Hepatocyte (in vitro differentiated cells): ENCODE results near the gene TBXAS1. TPM values are rescaled to one million over a fixed set of nuclear protein-coding genes. Genes with fewer than 3 reads are reported as not detected.

Experiments used
- DNase-seq: peaks from one replicate; pipeline ENCODE4 v3.0.0-alpha.2; 2016; ENCODE audit warnings: low spot score
- H2AFZ ChIP-seq: fragments of 200-600 bp; sonication (generic); 2 replicates; pipeline ENCODE4 v1.6.0; 2016; ENCODE audit warnings: antibody characterized with exemption, mild to moderate bottlenecking
- H3K27ac ChIP-seq: fragments of 200-600 bp; sonication (generic); 2 replicates; pipeline ENCODE4 v1.5.1; 2016; ENCODE audit warnings: mild to moderate bottlenecking
- H3K27me3 ChIP-seq: fragments of 200-600 bp; sonication (generic); 2 replicates; pipeline ENCODE4 v1.6.1; 2016
- H3K36me3 ChIP-seq: fragments of 200-600 bp; sonication (generic); replicated peaks from 2 replicates; pipeline ENCODE4 v1.5.1; 2016; ENCODE audit warnings: low read depth; ENCODE audit not compliant: insufficient read depth
- H3K4me1 ChIP-seq: fragments of 200-600 bp; sonication (generic); 2 replicates; pipeline ENCODE4 v1.5.1; 2016; ENCODE audit warnings: mild to moderate bottlenecking, moderate library complexity; ENCODE audit not compliant: insufficient read depth
- H3K4me2 ChIP-seq: fragments of 200-600 bp; sonication (generic); 2 replicates; pipeline ENCODE4 v1.6.0; 2016
- H3K4me3 ChIP-seq: fragments of 200-600 bp; sonication (generic); 2 replicates; pipeline ENCODE4 v1.5.1; 2016; ENCODE audit warnings: mild to moderate bottlenecking
- H3K79me2 ChIP-seq: fragments of 200-600 bp; sonication (generic); 2 replicates; pipeline ENCODE4 v1.6.0; 2017; ENCODE audit warnings: mild to moderate bottlenecking
- H3K9me2 ChIP-seq: fragments of 200-600 bp; sonication (generic); replicated peaks from 2 replicates; pipeline ENCODE4 v1.6.0; 2017; ENCODE audit warnings: mild to moderate bottlenecking; ENCODE audit not compliant: insufficient read depth
- H3K9me3 ChIP-seq: fragments of 200-600 bp; sonication (generic); 2 replicates; pipeline ENCODE4 v1.5.1; 2016; ENCODE audit warnings: low read depth, mild to moderate bottlenecking
- H4K20me1 ChIP-seq: fragments of 200-600 bp; sonication (generic); 2 replicates; pipeline ENCODE4 v1.6.0; 2016; ENCODE audit warnings: mild to moderate bottlenecking; ENCODE audit not compliant: insufficient read depth, poor library complexity, severe bottlenecking
- EZH2 ChIP-seq: fragments of 200-600 bp; sonication (generic); IDR thresholded peaks from 2 replicates; pipeline ENCODE4 v1.6.1; 2016; ENCODE audit warnings: antibody characterized with exemption, mild to moderate bottlenecking, borderline replicate concordance
- EZH2phosphoT487 ChIP-seq: fragments of 200-600 bp; sonication (generic); IDR thresholded peaks from one replicate; pipeline ENCODE4 v1.6.1; 2018; ENCODE audit warnings: antibody characterized with exemption, mild to moderate bottlenecking, low read depth, moderate library complexity; ENCODE audit not compliant: unreplicated experiment, severe bottlenecking
- WGBS: methylation state at CpG from one replicate; pipeline ENCODE4 v1.1.6; 2016; ENCODE audit warnings: low lambda C conversion rate; ENCODE audit errors: missing lambda C conversion rate; 5-methylcytosine and 5-hydroxymethylcytosine counted together
- polyA plus RNA-seq: library from polyadenylated mRNA; unstranded; fragments of >200 nt; fragmentation: Nextera tagmentation; extraction: Ambion mirVana; gene quantifications from 2 replicates; pipeline ENCODE4 v1.2.1, GENCODE V29; 2016
- total RNA-seq: library from RNA; depleted of rRNA; stranded (reverse); fragments of >200 nt; gene quantifications from 2 replicates; pipeline ENCODE4 v1.2.3, GENCODE V29; 2014
- TF ChIP-seq, protein P1 (sequence below): fragments of 200-600 bp; sonication (generic); IDR thresholded peaks from 2 replicates; pipeline ENCODE4 v1.5.1; 2016; ENCODE audit warnings: antibody characterized with exemption, mild to moderate bottlenecking; ENCODE audit not compliant: poor library complexity

TBXAS1 gene
- total and polyA plus RNA-seq, 2 experiments from 2014 or later = 3.9 to 11.5 TPM

DNA sequence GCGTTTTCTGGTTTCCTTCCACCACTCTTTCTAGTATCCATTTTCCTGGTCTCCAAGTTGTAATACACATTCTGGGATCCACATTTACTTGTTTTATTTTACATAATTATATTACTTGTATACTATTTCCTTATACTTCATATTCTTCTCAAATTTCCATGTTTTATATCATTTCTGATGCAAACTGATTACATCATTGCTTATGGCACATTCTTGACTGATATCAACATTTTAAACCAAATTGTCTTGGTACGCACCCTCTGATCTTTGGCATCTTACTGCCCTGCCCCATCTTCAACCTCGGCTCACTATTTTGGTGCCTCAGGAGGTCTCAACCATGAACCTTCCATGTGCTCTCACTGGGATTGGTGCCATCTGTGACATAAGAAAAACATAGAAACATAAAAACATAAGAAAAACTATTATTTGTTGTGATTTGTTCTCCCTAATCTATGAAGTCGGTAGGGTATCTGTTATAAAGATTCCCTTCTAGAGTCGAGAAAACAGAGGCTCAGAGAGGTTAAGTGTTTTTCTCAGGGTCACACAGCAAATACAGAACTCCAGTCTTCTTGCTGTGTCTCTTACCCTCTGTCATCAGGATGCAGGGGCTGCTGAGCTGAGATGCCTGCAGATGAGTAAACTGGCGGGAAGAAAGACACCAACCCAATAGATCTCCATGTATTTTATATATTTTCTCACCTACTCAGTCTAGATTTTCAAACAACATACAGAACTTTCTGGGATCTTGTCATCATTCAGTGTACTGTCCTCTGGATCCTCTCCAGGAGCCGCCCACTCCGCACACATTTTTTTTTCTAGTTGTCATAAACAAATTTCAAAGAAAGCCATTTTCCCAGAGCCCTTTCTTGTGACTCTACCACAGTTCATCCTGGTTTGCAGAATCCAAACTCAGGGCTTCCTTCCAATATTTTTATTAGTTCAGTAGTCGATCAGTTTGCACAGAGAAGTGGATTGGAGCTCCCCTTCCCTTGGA is 154.2 kb downstream of the TBXAS1 start:
- 86% methylated on average over 9 of the region's 9 CpGs for WGBS
- TF ChIP-seq EZH2phosphoT487 = no peak
- TF ChIP-seq, protein P1, sequence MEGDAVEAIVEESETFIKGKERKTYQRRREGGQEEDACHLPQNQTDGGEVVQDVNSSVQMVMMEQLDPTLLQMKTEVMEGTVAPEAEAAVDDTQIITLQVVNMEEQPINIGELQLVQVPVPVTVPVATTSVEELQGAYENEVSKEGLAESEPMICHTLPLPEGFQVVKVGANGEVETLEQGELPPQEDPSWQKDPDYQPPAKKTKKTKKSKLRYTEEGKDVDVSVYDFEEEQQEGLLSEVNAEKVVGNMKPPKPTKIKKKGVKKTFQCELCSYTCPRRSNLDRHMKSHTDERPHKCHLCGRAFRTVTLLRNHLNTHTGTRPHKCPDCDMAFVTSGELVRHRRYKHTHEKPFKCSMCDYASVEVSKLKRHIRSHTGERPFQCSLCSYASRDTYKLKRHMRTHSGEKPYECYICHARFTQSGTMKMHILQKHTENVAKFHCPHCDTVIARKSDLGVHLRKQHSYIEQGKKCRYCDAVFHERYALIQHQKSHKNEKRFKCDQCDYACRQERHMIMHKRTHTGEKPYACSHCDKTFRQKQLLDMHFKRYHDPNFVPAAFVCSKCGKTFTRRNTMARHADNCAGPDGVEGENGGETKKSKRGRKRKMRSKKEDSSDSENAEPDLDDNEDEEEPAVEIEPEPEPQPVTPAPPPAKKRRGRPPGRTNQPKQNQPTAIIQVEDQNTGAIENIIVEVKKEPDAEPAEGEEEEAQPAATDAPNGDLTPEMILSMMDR = no peak
- no peak for TF ChIP-seq EZH2
- H3K27me3 ChIP-seq = no peaks in the 10 kb centered on the region
- no peaks in the 10 kb centered on the region for H3K36me3 ChIP-seq
- no peak overlapping the region for H3K4me3 ChIP-seq
- no peak overlapping the region for H2AFZ ChIP-seq
- no peak overlapping the region for H3K27ac ChIP-seq
- DNase-seq = no peak
- no peaks in the 10 kb centered on the region for H4K20me1 ChIP-seq
- H3K4me1 ChIP-seq = no peaks in the 10 kb centered on the region
- no peaks in the 10 kb centered on the region for H3K9me2 ChIP-seq
- no peak overlapping the region for H3K4me2 ChIP-seq
- H3K79me2 ChIP-seq = no peaks in the 10 kb centered on the region
- no peaks in the 10 kb centered on the region for H3K9me3 ChIP-seq

DNA sequence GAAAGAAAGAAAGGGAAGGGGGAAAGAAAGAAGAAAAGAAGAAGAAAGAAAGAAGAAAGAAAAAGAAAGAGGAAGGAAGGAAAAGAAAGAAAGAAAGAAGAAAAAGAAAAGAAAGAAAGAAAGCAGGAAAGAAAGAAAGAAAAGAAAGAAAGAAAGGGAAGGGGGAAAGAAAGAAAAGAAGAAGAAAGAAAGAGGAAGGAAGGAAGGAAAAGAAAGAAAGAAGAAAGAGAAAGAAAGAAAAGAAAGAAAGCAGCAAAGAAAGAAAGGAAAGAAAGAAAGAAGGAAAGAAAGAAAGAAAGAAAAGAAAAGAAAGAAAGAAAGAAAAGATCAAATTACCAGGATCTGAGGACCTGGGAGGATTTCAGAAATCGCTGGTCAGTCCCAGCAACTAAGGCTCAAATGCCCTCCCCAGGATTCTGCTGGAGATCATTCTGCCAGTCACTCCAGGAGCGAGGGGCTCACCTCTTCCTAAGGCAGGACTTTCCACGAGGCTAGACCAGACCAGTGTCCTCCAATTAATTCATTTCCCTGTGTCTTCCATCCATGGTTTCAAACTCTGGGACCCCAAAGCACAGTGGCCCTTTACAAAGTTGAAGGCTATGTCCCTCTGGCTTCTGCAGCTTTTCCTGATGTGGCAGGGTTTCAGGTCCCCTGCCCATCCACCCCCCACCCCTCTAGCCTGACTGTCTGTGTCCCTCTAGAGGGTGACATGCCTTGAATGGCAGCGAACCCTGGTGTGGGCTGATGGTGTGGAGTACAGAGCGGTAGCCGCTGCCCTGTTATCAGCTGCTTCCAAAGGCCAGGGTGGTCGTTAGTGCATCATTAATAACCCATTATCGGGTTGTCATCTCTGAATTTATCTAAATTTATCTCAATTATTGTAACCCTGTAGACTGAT is 155.8 kb downstream of the TBXAS1 start:
- H3K79me2 ChIP-seq = no peaks in the 10 kb centered on the region
- no peak overlapping the region for H3K4me2 ChIP-seq
- H3K27me3 ChIP-seq = no peaks in the 10 kb centered on the region
- no peaks in the 10 kb centered on the region for H3K36me3 ChIP-seq
- no peaks in the 10 kb centered on the region for H3K4me1 ChIP-seq
- H3K27ac ChIP-seq = no peak overlapping the region
- TF ChIP-seq, protein P1 = no peak
- TF ChIP-seq EZH2 = no peak
- no peaks in the 10 kb centered on the region for H3K9me3 ChIP-seq
- H2AFZ ChIP-seq = no peak overlapping the region
- DNase-seq = no peak
- no peaks in the 10 kb centered on the region for H4K20me1 ChIP-seq
- WGBS = 79% methylated on average over 8 of the region's 8 CpGs
- H3K4me3 ChIP-seq = no peak overlapping the region
- H3K9me2 ChIP-seq = no peaks in the 10 kb centered on the region

DNA sequence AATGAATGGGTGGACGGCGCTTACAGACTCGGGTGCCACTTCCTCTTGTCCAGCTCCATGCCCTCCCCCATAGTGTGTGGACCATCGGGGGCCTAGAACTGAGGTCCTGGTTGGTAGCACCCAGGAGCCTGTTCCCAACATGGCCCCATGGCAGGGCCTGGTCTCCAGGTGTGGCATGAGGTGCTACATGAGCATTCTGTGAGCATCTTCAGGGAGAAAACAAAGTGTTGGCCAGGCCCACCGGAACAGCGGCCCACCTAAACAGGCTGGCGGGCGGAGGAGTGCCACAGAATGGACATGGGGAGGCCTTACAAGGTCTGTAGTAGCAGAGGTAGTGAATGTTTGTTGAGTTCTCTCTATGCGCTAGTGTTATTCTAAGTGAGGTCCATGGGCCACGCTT is 156.7 kb downstream of the TBXAS1 start:
- no peaks in the 10 kb centered on the region for H3K9me2 ChIP-seq
- H2AFZ ChIP-seq = no peak overlapping the region
- TF ChIP-seq EZH2 (no peak), EZH2phosphoT487 (no peak)
- TF ChIP-seq, protein P1 = no peak
- no peak overlapping the region for H3K4me3 ChIP-seq
- no peaks in the 10 kb centered on the region for H3K4me1 ChIP-seq
- H4K20me1 ChIP-seq = no peaks in the 10 kb centered on the region
- H3K27me3 ChIP-seq = no peaks in the 10 kb centered on the region
- H3K36me3 ChIP-seq = no peaks in the 10 kb centered on the region
- 98% methylated on average over 10 of the region's 10 CpGs for WGBS
- DNase-seq = no peak
- no peak overlapping the region for H3K4me2 ChIP-seq
- no peak overlapping the region for H3K27ac ChIP-seq
- no peaks in the 10 kb centered on the region for H3K79me2 ChIP-seq
- H3K9me3 ChIP-seq = no peaks in the 10 kb centered on the region
